Measurements from ENCODE around the gene LRRC4C. TPM values are rescaled to one million over a fixed set of nuclear protein-coding genes. Genes with fewer than 3 reads are reported as not detected.

Gene LRRC4C
- total RNA-seq, 1 experiment from 2014 or later: 0.13 TPM

DNA sequence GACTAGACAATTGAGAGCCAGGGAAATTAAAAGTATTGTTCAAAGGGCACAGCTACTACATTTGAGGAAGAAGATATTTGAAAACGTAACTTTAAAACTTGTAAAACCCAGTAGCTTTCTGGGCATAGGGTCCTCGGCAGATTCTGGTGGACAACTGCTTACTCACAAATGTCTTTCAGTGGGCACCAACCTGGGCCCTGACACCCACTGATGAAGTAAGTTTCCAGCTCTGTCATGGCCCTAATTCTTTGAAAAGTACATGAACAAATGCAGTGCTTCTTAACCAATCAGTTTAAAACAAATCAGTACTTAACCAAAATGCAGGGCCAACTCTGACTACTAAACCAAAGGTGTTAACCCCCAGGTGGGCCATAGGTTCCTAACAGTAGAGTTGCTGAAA lies 1170.1 kb downstream of the LRRC4C start:
- Histone ChIP-seq H3K9me3 (ENCODE audit: control insufficient read depth, low read depth, low read length) (no peaks in the 10 kb centered on the region), H3K56ac (ENCODE audit: insufficient read length, low read depth, low read length) (no peak overlapping the region), H3K27me3 (ENCODE audit: insufficient read depth, low read length) (peaks cover 12% of the 10 kb centered on the region; the same call in 1 of the 2 replicates), H3K4me2 (ENCODE audit: insufficient read depth, insufficient read length, low read length) (no peak overlapping the region), H3T11ph (ENCODE audit: low read length) (no peak overlapping the region), H4K20me1 (ENCODE audit: control insufficient read depth, insufficient read depth, insufficient read length) (no peaks in the 10 kb centered on the region), H3K4ac (ENCODE audit: low read depth, low read length) (no peak overlapping the region), H2AK5ac (ENCODE audit: insufficient read length, low read length) (no peak overlapping the region), H3K27ac (ENCODE audit: insufficient read length, low read depth, low read length) (no peak overlapping the region), H3K9ac (ENCODE audit: extremely low read depth, insufficient read length, low read length) (no peak overlapping the region), H2BK5ac (ENCODE audit: insufficient read length, low read length) (no peak overlapping the region), H2BK120ac (ENCODE audit: low read depth, low read length, poor library complexity, severe bottlenecking) (no peak overlapping the region), H4K5ac (ENCODE audit: insufficient read length, low read depth, low read length) (no peak overlapping the region), H2BK12ac (ENCODE audit: insufficient read length, low read depth, low read length) (no peak overlapping the region), H3K4me1 (ENCODE audit: insufficient read depth, low read length) (no peaks in the 10 kb centered on the region), H3K23ac (ENCODE audit: insufficient read length, low read depth, low read length) (no peak overlapping the region), H2AFZ (ENCODE audit: low read length) (no peak overlapping the region), H2BK15ac (ENCODE audit: low read depth, low read length) (no peak overlapping the region), H3K14ac (ENCODE audit: insufficient read depth, low read length) (no peak overlapping the region), H3K23me2 (ENCODE audit: insufficient read length, low read depth, low read length, poor library complexity, severe bottlenecking) (peaks cover 11% of the 10 kb centered on the region), H3K18ac (ENCODE audit: insufficient read length, low read depth, low read length) (no peak overlapping the region), H4K8ac (replicated peaks; ENCODE audit: insufficient read length, low read depth, low read length) (no peak overlapping the region), H2BK20ac (ENCODE audit: low read depth, low read length, poor library complexity, severe bottlenecking) (no peak overlapping the region), H3K79me1 (ENCODE audit: insufficient read depth, low read depth, low read length, poor library complexity, severe bottlenecking) (no peaks in the 10 kb centered on the region), H3K79me2 (ENCODE audit: insufficient read depth, low read length) (no peaks in the 10 kb centered on the region), H4K91ac (ENCODE audit: insufficient read length, low read depth, low read length) (no peak overlapping the region)
- Mint-ChIP-seq H3K9me3 (no peaks in the 10 kb centered on the region; a peak in 1 of 5 replicates), H3K27me3 (ENCODE audit: low read depth) (peaks cover 55% of the 10 kb centered on the region), H3K36me3 (ENCODE audit: insufficient read depth in 1 of 3, low read depth in 3 of 3) (no peaks in the 10 kb centered on the region), H3K4me3 (no peak overlapping the region), H3K4me1 (peaks cover 43 to 47% of the 10 kb centered on the region in 2 experiments), H3K27ac (no peak overlapping the region)
- no CpG with 5 or more reads among the region's 2 CpGs for WGBS (ENCODE audit: extremely low coverage, insufficient read length, low lambda C conversion rate)
- TF ChIP-seq, protein P1, sequence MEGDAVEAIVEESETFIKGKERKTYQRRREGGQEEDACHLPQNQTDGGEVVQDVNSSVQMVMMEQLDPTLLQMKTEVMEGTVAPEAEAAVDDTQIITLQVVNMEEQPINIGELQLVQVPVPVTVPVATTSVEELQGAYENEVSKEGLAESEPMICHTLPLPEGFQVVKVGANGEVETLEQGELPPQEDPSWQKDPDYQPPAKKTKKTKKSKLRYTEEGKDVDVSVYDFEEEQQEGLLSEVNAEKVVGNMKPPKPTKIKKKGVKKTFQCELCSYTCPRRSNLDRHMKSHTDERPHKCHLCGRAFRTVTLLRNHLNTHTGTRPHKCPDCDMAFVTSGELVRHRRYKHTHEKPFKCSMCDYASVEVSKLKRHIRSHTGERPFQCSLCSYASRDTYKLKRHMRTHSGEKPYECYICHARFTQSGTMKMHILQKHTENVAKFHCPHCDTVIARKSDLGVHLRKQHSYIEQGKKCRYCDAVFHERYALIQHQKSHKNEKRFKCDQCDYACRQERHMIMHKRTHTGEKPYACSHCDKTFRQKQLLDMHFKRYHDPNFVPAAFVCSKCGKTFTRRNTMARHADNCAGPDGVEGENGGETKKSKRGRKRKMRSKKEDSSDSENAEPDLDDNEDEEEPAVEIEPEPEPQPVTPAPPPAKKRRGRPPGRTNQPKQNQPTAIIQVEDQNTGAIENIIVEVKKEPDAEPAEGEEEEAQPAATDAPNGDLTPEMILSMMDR (conservative IDR thresholded peaks at IDR 0.05): no peak
- no peak for DNase-seq

Data from H9 (cell line).